DND-41 (cell line): ENCODE results near the gene NAGA.
"Not testable (repeated sequence)": the region's sequence is repeated elsewhere in the genome, so short reads cannot be mapped to it uniquely, and the experiment has no call there.

Experiments used
- ATAC-seq: fragments of 200-7000 bp; cut with Tn5 transposase; 3 replicates; pipeline ENCODE4 v1.9.1; 2021; ENCODE audit warnings: low read depth; ENCODE audit not compliant: insufficient read depth
- DNase-seq: peaks from one replicate; pipeline ENCODE4 v3.0.0-alpha.2; 2020
- H2AFZ ChIP-seq: 2 replicates; pipeline ENCODE4 v1.6.0; 2012; ENCODE audit warnings: low read depth, low read length
- H3K27ac ChIP-seq: 2 replicates; pipeline ENCODE4 v1.5.1; 2012; ENCODE audit warnings: low read length, inconsistent platforms
- H3K27me3 ChIP-seq: fragments of 200-600 bp; sonication (generic); 2 replicates; pipeline ENCODE4 v1.6.0; 2012; ENCODE audit warnings: low read length, mild to moderate bottlenecking, inconsistent platforms; ENCODE audit not compliant: insufficient read depth, poor library complexity
- H3K36me3 ChIP-seq: 2 replicates; pipeline ENCODE4 v1.5.1; 2012; ENCODE audit warnings: low read length, inconsistent platforms; ENCODE audit not compliant: insufficient read depth
- H3K4me1 ChIP-seq: 2 replicates; pipeline ENCODE4 v1.5.1; 2012; ENCODE audit warnings: mild to moderate bottlenecking, low read length; ENCODE audit not compliant: insufficient read depth
- H3K4me2 ChIP-seq: 2 replicates; pipeline ENCODE4 v1.6.0; 2012; ENCODE audit warnings: mild to moderate bottlenecking, moderate library complexity, low read length, inconsistent platforms; ENCODE audit not compliant: insufficient read depth
- H3K4me3 ChIP-seq, 2 experiments: fragments of 200-600 bp in 1 of 2; shearing (Covaris generic) in 1 of 2; 2 replicates each; pipeline ENCODE4 v1.5.1; 2012 to 2016; ENCODE audit warnings: inconsistent platforms in 2 of 2, low read length in 2 of 2, mild to moderate bottlenecking in 2 of 2, low read depth in 1 of 2, moderate library complexity in 1 of 2
- H3K79me2 ChIP-seq: 2 replicates; pipeline ENCODE4 v1.6.0; 2012; ENCODE audit warnings: low read length, inconsistent platforms; ENCODE audit not compliant: insufficient read depth
- H3K9ac ChIP-seq: 2 replicates; pipeline ENCODE4 v1.6.0; 2012; ENCODE audit warnings: low read depth, mild to moderate bottlenecking, inconsistent platforms, low read length, moderate library complexity
- H3K9me3 ChIP-seq: 2 replicates; pipeline ENCODE4 v1.5.1; 2012; ENCODE audit warnings: low read length, moderate library complexity, mild to moderate bottlenecking, inconsistent platforms; ENCODE audit not compliant: insufficient read depth, severe bottlenecking
- H4K20me1 ChIP-seq: 2 replicates; pipeline ENCODE4 v1.6.0; 2012; ENCODE audit warnings: low read length; ENCODE audit not compliant: insufficient read depth
- EZH2 ChIP-seq: IDR thresholded peaks from 3 replicates; pipeline ENCODE4 v1.6.1; 2012; ENCODE audit warnings: borderline replicate concordance, low read depth, mild to moderate bottlenecking, moderate library complexity, low read length, inconsistent platforms; ENCODE audit not compliant: severe bottlenecking
- TF ChIP-seq, protein P1 (sequence below): IDR thresholded peaks from 2 replicates; pipeline ENCODE4 v1.5.1; 2012; ENCODE audit warnings: borderline replicate concordance, low read length, moderate library complexity, mild to moderate bottlenecking; ENCODE audit not compliant: poor library complexity, severe bottlenecking; ENCODE audit errors: extremely low read depth

The NAGA gene

GRCh38 chr22:42073621-42074041, 3.0 kb upstream of the NAGA start:
- no peaks in the 10 kb centered on the region for H3K27me3 ChIP-seq
- no peak overlapping the region for H2AFZ ChIP-seq
- no peaks in the 10 kb centered on the region for H3K36me3 ChIP-seq
- no peak overlapping the region for H3K4me3 ChIP-seq
- DNase-seq: no peak
- no peak overlapping the region for H3K4me2 ChIP-seq
- H3K27ac ChIP-seq: no peak overlapping the region
- H3K79me2 ChIP-seq: peaks cover 8% of the 10 kb centered on the region; the same call in 1 of the 2 replicates
- H3K9me3 ChIP-seq: no peaks in the 10 kb centered on the region
- H4K20me1 ChIP-seq: no peaks in the 10 kb centered on the region
- no peak for ATAC-seq
- peaks cover 32% of the 10 kb centered on the region for H3K4me1 ChIP-seq
- TF ChIP-seq, protein P1, sequence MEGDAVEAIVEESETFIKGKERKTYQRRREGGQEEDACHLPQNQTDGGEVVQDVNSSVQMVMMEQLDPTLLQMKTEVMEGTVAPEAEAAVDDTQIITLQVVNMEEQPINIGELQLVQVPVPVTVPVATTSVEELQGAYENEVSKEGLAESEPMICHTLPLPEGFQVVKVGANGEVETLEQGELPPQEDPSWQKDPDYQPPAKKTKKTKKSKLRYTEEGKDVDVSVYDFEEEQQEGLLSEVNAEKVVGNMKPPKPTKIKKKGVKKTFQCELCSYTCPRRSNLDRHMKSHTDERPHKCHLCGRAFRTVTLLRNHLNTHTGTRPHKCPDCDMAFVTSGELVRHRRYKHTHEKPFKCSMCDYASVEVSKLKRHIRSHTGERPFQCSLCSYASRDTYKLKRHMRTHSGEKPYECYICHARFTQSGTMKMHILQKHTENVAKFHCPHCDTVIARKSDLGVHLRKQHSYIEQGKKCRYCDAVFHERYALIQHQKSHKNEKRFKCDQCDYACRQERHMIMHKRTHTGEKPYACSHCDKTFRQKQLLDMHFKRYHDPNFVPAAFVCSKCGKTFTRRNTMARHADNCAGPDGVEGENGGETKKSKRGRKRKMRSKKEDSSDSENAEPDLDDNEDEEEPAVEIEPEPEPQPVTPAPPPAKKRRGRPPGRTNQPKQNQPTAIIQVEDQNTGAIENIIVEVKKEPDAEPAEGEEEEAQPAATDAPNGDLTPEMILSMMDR: no peak
- TF ChIP-seq EZH2: no peak
- no peak overlapping the region for H3K9ac ChIP-seq

GRCh38 chr22:42072606-42073330, 2.2 kb upstream of the NAGA start:
- Histone ChIP-seq H2AFZ (no peak overlapping the region), H3K9ac (no peak overlapping the region; the same call in 1 of the 2 replicates), H3K79me2 (peaks cover 8% of the 10 kb centered on the region; the same call in 1 of the 2 replicates), H3K4me1 (peaks cover 29% of the 10 kb centered on the region), H3K4me3 (no peak overlapping the region), H3K27ac (no peak overlapping the region), H3K27me3 (no peaks in the 10 kb centered on the region), H3K9me3 (no peaks in the 10 kb centered on the region), H3K36me3 (peaks cover 8% of the 10 kb centered on the region), H4K20me1 (no peaks in the 10 kb centered on the region), H3K4me2 (no peak overlapping the region)
- no peak for DNase-seq
- ATAC-seq: no peak
- TF ChIP-seq, protein P1: no peak
- no peak for TF ChIP-seq EZH2

DNA sequence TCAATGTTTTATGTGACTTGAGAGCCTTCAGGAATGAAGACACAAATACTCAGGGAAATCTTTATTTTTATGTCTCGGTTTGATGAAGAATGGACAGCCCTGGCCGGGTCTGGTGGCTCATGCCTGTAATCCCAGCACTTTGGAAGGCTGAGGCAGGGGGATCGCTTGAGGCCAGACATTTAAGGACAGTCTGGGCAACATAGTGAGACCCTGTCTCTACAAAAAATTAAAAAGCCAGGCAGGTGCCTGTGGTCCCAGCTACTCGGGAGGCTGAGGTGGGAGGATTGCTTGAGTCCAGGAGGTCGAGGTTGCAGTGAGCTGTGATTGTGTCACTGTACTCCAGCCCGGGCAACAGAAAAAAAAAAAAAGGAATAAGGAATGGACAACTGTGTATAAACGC, 896 bp upstream of the NAGA start:
- H2AFZ ChIP-seq: peak overlapping the region; percentile 93
- H3K9me3 ChIP-seq, H3K79me2 ChIP-seq, H4K20me1 ChIP-seq, DNase-seq, H3K27me3 ChIP-seq, ATAC-seq: not testable (repeated sequence)
- H3K36me3 ChIP-seq: peaks cover 20% of the 10 kb centered on the region
- H3K27ac ChIP-seq: peak overlapping the region; percentile 92
- peak overlapping the region; percentile 71 for H3K9ac ChIP-seq
- H3K4me1 ChIP-seq: peaks cover 29% of the 10 kb centered on the region
- H3K4me3 ChIP-seq: peak overlapping the region; percentile 34 to 72; a peak in 3 of 4 replicates
- peak overlapping the region; percentile 91 for H3K4me2 ChIP-seq

DNA sequence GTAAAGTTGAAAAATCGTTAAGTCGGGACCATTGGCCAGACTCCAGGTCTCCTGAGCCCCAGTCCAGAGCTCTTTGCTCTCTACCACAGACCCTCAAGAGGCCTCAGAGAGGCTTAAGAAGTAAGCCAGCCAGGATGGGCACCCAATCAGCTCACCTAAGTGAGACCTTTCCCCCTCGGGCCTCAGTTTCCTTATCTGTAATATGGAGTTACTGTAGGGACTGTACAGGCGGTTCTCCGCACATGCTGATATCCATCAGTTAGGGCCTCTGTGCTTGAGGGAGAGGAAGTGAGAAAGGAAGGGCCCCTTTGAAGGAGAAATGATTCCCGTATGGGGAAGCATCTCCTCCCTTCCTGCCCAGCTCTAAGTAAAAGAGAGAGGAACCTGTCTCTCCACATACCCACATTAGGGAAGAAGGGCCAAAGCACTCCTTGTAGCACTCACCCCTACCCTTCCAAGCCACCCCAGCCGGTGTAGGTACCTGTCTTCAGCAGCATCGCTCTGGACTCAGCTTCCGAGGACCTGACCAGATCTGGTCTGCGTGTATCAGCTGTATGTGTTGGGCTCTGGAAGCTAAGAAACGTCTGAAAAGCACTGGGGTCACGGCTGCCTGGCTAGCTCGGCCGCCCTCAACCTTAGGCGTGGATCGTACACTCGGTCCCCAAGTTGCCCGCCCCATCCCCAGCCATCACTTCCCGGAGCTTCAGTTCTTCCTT, 653 bp downstream of the NAGA start:
- H3K27ac ChIP-seq: peak overlapping the region; percentile 92
- peaks cover 29% of the 10 kb centered on the region for H3K4me1 ChIP-seq
- ATAC-seq (no peak), DNase-seq (no peak)
- H3K9ac ChIP-seq: peak overlapping the region; percentile 71
- no peaks in the 10 kb centered on the region for H3K27me3 ChIP-seq
- no peaks in the 10 kb centered on the region for H4K20me1 ChIP-seq
- H2AFZ ChIP-seq: peak overlapping the region; percentile 93
- TF ChIP-seq, protein P1: no peak
- no peak for TF ChIP-seq EZH2
- peaks cover 8% of the 10 kb centered on the region; the same call in 1 of the 2 replicates for H3K79me2 ChIP-seq
- H3K36me3 ChIP-seq: peaks cover 28% of the 10 kb centered on the region
- H3K4me3 ChIP-seq: peak overlapping the region; percentile 34 to 72; a peak in 3 of 4 replicates
- no peaks in the 10 kb centered on the region for H3K9me3 ChIP-seq
- peak overlapping the region; percentile 91 for H3K4me2 ChIP-seq
